Epithelial cell of proximal tubule (primary cell): Measurements from ENCODE around the gene ALDH7A1. TPM values are rescaled to one million over a fixed set of nuclear protein-coding genes. Genes with fewer than 3 reads are reported as not detected.

Source experiments
- DNase-seq: peaks from one replicate; pipeline ENCODE4 v3.0.0-alpha.2; 2011; ENCODE audit warnings: low read depth
- H3K4me3 ChIP-seq: 2 replicates; pipeline ENCODE4 v1.5.1; 2011; ENCODE audit warnings: low read depth, mild to moderate bottlenecking, low read length
- CTCF ChIP-seq: conservative IDR thresholded peaks from 2 replicates; pipeline ENCODE4 v1.5.1; 2012; ENCODE audit warnings: low read depth, mild to moderate bottlenecking, low read length
- total RNA-seq: library from RNA; depleted of rRNA; stranded (reverse); fragments of >200 nt; gene quantifications from 2 replicates; pipeline ENCODE4 v1.2.3, GENCODE V29; 2015

ALDH7A1 gene
- total RNA-seq, 1 donor from 2014 or later = 25.4 TPM

GRCh38 chr5:126516133-126516532 lies 78.9 kb downstream of the ALDH7A1 start:
- no peak overlapping the region for H3K4me3 ChIP-seq
- no peak for DNase-seq
- no peak for TF ChIP-seq CTCF

GRCh38 chr5:126515337-126515736 lies 79.7 kb downstream of the ALDH7A1 start:
- no peak for DNase-seq
- no peak for TF ChIP-seq CTCF
- no peak overlapping the region for H3K4me3 ChIP-seq

GRCh38 chr5:126514558-126515141 lies 80.4 kb downstream of the ALDH7A1 start:
- TF ChIP-seq CTCF = no peak
- no peak overlapping the region for H3K4me3 ChIP-seq
- DNase-seq = no peak

GRCh38 chr5:126514131-126514557 lies 80.9 kb downstream of the ALDH7A1 start:
- DNase-seq = no peak
- TF ChIP-seq CTCF = no peak
- no peak overlapping the region for H3K4me3 ChIP-seq

- no peak overlapping the region for H3K4me3 ChIP-seq
- no peak for DNase-seq
- TF ChIP-seq CTCF = no peak
Observed at GRCh38 chr5:126513703-126514102, 81.3 kb downstream of the ALDH7A1 start.

- TF ChIP-seq CTCF = no peak
- no peak overlapping the region for H3K4me3 ChIP-seq
- no peak for DNase-seq
Observed at GRCh38 chr5:126513302-126513701, 81.7 kb downstream of the ALDH7A1 start.

- TF ChIP-seq CTCF = no peak
- DNase-seq = no peak
Observed at GRCh38 chr5:126512451-126512850, 82.6 kb downstream of the ALDH7A1 start.

More at GRCh38 chr5:126512451-126512850, 82.6 kb downstream of the ALDH7A1 start:
- no peak overlapping the region for H3K4me3 ChIP-seq
